Activated CD4-positive, alpha-beta T cell treated with anti-CD3 and anti-CD28 coated beads for 48 hours (primary cell): ENCODE results near the gene ARHGAP6.

ENCODE experiments used
- DNase-seq: peaks from one replicate; pipeline ENCODE4 v3.0.0-alpha.2; 2020

ARHGAP6 gene

DNA sequence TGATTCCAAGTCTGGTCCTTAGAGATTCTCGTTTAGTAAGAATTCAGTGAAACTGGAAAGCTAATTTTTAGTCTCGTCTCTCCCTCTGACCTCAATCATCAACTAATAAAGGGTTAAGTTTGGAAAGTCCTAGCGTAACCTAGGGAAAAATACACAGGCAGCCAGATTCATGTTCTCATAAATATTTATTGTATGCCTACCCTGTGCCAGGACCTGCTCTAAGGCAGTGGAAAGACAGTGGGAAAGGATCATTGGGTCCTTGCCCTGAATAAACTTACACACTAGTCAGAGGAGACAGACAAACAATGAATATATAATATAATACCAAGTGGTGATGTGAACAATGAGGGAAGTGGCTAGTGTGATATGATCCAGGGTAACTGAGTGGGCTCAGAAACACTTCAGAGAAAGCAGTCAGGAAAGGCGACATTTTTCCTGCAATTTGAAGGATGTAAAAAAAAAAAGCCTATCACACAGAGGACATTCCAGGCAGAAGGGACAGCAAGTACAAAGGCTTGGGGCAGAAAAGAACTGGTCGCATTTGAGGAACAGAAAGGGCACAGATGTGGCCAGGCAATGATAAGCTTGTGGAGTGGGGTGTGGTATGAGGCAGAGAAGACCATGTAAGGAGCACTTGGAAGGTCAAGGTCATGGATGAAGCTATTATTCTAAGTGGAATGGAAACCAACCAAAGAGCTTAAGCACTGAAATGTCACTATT, 243.8 kb downstream of the ARHGAP6 start:
- DNase-seq, result no peak

DNA sequence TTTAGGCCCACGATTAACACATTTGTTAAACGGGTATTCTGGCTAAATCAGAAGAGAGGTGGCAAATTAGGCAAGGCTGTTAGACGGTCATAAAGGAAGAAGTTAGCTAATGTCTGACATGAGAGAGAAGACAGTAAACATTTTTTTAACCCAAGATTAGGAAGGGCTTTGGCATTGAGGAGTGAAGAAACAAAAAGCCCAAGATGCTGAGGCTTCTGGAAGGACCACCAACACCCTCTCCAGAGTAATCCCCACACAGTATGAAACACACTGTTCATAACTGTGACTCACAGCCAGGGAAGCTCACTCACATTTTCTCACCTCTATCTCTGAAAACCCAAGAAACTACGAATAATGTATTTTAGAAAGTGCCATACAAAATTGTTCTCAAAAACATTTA, 244.9 kb downstream of the ARHGAP6 start:
- DNase-seq, result no peak

DNA sequence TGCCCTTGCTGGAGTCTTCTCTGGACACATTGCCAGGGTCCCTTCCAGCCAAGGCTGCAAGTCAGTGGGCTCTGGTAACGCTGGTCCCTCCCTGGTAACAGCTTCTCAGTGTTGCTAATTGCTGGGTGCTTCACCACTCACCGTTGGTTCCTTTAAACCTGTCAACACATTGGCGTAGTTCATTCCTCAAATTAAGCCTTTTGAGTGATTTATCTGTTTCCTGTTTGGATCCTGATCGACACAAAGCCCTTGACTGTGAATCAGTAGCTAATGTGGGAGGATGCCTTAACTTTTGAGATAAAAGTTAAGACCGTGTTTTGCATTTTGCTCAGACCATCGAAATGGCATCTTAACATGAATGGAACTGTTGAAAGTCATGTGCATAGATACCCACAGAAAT, 246.6 kb downstream of the ARHGAP6 start:
- DNase-seq, result no peak

DNA sequence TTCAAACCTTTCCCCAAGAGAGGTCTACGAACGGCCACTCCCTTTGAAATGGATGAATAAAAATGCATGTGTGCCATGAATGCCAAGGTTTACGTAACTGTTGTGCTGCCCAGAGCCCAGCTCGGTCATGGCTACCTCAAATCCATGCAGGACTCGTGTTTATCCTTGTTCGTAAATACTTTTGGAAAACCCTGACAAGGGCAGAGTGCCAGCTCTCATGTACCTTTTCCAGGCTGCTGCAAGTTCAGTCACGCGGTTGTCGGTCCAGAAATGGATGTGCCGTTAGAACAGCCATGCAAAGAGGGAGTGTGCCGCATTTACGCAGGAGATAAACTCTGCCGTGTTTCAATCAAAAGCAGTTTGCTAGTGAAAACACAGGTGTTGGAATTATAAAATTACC, 249.1 kb downstream of the ARHGAP6 start:
- DNase-seq, result no peak

DNA sequence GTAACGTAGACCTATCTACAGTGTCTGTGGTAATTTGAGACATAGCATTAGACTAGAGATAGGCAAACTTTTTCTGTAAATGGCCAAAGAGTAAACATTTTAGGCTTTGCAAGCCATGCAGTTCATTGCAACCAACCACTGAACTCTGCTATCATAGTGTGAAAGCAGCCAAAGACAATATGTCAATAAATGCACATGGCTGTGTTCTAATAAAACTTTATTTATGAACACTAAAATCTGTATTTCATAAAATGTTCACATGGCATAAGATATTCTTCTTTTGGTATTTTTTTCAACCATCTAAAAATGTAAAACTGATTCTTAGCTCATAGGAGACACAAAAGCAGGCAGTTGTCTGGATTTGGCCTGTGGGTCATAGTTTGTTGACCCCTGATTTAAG, 251.6 kb downstream of the ARHGAP6 start:
- no peak for DNase-seq

DNA sequence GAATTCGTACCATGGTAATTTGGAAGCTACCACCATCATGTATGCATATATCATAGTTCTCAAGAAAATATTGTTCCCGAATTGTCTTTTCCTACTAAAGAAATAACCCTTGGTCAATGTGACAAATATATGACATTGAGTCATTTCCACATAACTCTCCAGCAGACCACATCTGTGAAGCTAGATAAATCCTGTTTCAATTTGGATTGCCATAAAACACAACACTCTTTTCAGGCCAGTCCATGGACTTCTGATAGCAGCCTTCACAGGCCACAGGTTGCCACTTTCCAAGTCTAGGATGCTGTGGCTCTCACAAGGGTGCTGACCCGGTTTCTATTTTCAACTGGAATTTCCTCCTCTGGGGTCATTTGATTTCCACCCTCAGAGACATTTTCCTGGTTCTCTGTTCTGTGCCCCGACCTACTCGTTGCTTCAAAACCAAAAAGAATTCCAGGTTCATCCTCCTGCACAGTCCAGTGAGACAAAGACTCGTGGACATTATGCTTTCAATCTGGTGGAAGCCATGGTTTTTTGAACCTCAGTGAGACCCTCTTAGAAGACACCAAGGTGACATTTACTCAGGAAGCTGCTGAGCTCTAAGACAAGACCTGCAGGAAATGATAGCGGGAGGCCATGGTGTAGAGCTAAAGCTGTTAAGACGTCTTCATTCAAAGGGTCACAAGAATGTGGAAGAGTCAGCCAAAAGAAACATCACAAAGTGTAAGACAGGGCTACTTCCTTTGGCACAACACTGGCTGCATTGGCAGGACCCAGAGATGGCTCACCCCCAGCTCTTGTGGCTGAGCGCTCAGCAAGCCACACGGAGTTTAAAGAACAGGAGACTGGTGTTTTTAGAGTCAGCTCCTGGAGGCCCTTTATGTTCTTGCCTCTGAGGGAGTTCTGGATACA, 252.8 kb downstream of the ARHGAP6 start:
- no peak for DNase-seq

DNA sequence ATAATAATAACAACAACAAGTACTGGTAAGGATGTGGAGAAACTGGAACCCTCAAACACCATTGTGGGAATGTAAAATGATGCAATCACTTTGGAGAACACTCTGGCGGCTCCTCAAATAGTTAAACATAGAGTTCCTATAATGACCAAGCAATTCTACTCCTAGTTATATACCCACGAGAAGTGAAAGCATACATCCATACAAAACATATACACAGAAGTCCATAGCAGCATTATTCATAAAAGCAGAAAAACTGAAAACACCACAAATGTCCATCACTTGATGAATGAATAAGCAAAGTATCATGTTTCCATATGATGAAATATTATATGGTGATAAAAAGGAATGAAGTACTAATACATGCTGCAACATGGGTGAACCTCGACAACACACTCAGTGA, 255.8 kb downstream of the ARHGAP6 start:
- no peak for DNase-seq

DNA sequence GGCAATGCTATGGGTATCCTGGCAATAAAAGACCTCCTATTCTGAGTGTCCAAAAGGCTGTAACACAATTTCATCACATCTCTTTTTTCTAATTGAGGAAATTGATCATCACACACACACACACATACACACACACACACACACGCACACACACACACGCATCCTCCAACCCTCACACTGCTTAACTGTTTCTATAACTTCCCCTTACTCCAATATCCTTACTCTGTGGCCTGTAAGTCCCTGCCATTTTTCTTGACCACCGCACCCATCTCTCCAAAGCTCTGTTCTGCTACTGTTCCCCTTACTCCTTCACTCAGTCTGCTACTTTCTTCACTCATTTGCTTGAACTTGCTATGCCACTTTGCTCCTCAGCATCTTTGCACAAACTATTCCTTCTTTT, 256.9 kb downstream of the ARHGAP6 start:
- DNase-seq, result no peak

DNA sequence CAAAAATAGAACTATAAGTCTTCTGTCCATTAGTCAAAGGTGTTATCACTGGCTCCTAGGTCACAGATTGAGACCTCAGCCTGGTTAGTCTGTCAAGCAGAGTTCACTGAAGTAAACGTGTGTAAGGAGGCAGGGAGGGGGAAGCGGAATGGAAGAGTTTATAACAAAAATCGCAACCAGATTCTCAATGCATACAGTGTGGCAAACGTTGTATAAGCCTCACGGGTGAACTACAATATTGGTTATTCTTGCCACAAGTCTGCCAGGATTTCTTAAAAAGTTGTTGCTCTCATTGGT, 257.7 kb downstream of the ARHGAP6 start:
- no peak for DNase-seq

DNA sequence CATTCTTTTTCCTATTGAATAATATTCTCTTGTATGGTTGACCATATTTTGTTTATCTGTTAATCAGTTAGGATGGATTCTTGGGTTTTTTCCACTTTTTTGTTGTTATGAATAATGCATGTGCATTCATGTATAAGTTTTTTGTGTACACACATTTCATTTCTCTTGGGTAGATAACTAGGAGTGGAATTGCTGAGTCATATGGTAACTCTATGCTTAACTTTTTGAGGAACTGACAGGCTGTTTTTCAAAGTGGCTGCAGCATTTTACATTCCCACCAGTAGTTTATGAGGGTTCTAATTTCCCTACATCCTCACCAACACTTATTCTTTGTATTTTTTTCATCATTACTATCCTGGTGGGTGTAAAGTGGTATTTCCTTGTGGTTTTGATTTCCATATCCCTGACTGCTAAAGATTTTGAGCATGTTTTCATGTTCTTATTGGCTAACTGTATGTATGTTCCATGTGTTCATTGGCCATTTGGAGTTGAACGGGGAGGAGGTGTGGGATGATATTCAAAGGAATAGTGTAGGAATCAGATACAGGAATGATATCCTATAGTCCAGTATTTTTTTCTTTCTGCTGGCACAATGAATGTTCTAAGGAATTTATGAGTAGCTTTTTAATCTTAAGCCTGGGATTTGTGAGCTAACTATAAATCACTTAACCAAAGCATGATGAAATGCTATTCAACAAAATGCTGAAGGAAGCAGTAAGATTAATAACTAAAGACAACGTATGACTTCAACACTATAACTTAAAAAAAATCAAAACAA, 258.2 kb downstream of the ARHGAP6 start:
- DNase-seq, result no peak

DNA sequence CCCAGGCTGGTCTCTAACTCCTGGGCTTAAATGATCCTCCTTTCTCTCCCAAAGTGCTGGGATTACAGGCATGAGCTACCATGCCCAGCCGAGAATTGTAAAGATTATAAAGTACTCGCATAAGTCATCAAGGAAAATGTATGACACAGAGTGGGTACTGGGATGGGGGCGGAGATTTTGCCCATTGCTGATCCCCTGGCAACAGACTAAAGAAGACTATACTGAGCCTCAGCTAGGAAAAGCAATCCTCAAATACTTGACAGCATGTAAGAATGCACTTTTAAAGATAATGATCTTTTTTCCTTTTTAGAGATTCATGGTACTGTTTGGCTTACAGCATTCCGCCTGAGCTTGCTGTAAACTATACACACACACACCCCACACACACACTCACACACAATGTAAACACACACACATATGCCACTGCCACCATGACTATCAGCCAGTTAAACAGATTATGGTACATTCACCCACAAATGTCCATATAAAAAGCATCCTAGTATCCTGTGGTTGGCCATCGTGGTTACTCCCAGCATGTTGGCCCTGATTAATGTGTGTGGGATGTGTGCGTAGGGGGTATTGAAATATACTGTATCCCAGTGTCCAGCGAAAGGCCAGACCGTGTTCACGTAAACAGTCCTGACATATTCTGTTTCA, 259.5 kb downstream of the ARHGAP6 start:
- no peak for DNase-seq

DNA sequence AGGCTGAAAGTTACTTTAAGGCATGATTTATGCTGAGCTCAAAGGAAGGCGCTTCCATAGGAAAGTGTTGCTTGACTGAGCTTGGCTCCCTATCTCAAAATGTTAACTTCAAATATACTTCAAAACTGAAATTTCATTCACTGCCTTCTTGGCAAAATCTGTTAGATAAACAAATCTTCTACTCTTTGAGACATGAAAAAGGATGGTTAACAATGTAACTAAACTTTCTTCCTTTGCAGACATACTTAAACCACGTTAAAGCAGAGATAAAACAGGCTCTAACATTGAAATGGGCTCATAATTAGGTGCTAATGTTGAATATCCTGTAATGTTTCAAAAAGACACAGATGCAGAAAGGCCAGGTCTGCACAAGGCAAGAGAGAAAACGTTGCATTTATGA, 262.1 kb downstream of the ARHGAP6 start:
- no peak for DNase-seq

DNA sequence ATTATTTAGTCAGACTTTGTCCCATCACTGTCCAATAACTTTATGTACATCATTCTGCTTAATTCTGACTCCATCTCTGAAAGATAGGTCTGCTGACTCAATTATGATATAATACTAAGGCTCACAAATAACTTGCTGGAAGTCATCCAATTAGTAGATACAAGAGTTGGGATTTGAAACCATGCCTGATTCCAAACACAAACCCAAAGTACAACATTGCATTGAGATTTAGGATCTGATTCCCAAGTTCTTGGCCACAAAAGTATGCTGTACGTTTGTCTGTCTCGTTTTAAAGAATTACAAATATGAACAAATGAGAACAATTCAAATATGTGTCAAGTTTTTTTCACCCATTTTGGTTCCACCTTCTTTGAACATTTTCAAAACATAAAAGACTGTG, 263.8 kb downstream of the ARHGAP6 start:
- no peak for DNase-seq

DNA sequence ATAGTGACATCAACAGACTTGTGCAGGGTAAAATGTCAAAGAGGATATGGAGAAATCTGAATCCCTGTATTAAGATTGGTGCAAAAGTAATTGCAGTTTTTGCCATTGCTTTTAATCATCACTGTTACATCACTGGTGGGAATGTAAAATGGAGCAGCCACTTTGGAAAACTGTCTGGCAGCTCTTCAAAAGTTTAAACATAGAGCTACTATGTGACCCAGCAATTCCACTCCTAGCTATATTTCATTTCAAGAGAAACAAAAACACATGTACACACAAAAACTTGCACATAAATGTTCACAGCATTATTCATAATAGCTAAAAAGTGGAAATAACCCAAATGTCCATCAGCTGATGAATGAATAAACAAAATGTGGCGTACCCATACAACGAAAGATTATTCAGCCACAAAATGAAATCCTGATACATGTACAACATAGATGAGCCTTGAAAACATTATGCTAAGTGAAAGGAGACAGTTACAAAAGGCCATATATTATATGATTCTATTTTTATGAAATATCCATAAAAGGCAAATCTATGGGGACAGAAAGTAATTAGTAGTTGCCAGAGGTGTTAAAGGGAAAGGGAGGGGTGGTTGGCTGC, 266.1 kb downstream of the ARHGAP6 start:
- no peak for DNase-seq

DNA sequence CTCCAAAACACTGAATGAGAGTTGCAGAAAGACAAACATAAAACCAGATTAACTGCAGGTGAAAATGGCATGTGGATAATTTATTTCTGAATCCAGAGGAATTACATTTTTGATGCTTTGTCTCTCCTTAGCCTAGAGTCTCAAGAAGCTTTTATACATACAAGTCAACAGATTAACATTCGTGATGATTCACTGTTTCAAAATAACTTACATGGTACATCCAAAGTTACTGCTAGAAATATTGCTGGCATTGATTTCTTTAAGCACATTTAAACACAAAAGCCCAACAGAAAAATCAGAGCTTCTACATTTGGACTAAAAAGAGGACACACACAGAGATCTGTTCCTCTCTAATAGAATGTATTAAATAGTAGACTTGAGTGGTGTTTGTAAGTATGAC, 266.9 kb downstream of the ARHGAP6 start:
- DNase-seq, result no peak

DNA sequence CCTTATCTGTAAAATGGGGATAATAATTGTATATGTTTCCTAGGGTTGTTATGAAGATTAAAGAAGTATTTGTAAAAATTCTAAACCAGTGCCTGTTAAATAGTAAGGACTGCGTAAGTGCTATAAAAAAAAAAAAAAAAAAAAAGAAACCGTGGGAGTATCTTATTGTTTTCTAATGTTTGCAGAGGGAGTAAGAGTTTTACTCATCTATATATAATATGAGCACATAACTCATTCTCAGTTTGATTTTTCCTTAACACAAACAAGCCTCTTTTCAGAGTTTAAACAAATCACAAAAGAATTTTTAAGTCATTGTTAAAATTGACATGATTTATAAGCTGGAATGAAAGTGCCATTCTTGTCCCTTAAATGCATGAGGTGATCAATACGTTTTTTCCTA, 267.6 kb downstream of the ARHGAP6 start:
- no peak for DNase-seq

DNA sequence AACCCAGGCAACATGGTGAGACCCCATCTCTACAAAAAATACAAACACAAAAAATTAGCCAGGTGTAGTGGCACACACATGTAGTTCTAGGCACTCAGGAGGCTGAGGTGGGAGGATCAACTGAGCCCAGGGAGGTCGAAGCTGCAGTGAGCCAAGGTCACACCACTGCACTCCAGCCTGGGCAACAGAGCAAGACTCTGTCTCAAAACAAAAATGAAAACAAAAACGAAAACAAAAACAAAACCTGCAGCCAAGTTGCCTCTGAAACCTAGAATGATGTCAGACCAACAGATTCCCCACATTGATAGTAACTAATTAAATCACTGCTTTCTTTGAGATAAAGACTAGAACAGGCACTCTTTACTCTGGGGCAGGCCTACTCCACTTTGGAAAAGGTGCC, 268.0 kb downstream of the ARHGAP6 start:
- no peak for DNase-seq

DNA sequence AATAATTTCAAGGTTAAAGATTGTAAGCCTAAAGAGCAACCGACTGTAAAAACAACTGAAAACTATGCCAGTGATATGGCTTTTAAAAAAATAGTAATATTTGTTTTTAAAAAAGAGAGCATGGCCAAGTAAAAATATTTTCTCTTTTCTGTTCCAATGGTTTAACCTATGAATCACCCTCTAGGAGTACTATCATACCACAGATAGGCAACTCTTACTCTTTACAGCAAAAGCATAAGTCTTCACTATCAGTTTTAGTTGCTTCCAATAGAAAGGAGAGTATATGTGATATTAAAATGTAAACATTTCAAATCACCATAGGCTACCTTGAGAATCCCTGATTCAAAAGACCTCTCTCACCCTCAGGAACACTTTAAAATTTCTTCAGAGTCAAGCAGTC, 269.9 kb downstream of the ARHGAP6 start:
- DNase-seq, result no peak

DNA sequence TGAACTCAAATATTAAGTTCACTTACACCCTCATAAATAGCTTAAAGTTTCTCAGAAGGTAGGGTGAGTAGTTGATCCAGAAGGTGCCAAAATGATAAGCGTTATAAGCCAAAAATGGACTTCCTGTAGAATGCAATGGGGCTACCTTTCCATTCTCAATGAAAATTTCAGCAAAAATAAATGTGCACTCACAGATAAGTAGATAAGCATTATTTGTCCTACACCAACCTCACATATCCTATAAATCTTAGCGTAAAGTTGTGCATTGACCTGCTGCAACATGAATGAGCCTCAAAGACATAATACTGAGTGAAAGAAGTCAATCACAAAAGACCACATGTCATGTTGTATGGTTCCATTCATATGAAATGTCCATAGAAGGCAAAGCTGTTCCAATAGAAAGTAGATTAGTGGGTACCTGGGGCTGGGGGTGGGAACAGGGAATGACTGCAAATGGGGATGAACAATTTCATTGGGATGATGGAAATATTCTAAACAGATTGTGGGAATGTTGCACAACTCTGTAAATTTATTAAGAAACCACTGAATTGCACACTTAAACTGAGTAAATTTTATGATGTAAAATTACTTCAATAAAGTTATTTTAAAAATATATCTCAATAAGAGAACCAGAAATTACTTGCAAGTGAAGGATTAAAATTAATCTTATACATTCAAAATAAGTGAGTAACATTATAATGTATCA, 271.6 kb downstream of the ARHGAP6 start:
- DNase-seq, result no peak

DNA sequence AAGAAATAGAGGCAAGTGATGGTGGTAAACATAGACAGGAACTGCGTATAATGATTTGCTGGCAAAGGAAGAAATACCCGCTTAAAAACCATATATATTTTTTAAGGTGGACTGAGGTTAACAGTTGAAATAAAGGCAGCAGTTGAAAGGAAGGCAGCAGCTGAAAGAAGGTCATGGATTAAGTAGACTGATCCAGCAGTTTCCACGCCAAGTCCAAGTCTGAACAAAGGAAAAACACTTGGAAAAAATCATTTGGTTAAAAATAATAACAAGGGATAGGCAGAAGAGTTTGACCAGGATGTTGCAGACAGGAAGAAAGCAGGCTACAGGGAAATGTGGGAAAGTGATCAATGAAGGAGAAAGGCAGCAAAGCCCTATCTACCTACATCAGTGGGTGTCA, 278.9 kb downstream of the ARHGAP6 start:
- no peak for DNase-seq

DNA sequence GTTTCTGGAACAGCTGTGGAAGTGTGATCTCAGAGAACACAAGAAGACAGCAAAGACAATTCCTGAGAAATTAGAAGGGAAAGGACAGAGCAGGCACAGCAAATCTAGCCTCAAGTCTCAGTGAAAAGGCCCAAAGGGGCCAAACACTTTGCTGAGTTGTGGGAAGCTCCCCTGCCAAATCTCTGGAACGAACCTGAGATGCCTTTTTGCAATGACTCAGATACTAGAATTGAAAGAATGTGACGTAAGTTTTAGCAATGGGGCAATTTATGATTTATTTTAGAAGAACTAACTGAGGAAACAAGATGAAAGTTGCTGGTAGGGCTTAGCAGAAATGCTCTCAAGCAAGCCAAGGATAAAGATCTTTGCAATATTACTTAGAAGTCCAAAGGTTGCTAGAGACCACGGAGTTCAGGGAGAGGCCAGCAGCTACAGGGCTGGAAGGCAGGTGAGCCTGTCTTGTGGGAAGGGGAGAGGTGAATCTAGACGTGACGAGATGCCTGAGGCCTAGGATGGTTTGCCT, 279.7 kb downstream of the ARHGAP6 start:
- DNase-seq, result no peak

DNA sequence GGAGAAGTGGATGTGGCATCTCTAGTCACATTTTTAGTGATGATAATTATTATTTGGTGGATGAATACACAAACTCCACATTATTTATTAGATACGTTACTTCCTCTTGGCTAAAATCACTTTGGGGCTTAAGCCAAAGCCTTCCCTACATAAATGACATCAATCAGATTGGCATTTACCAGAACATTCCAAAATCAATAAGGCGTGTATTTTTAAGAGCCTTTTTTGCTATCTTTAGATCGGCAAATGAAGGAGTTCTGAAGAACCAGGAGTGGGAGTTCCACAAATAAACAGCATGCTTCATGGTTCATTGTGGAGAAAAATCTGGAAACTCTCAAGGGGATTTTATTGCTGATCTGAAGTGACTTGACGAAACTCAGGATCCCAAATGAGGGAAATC, 282.8 kb downstream of the ARHGAP6 start:
- no peak for DNase-seq
